AG08395 (cell line): ENCODE results near the gene PNRC2.
A peak's percentile ranks its signal among the peaks of the same experiment; 100 is the strongest.
"Not testable (repeated sequence)": the region's sequence is repeated elsewhere in the genome, so short reads cannot be mapped to it uniquely, and the experiment has no call there.

ENCODE experiments used
- DNase-seq: peaks from one replicate; pipeline ENCODE4 v3.0.0; 2012; ENCODE audit warnings: mixed read lengths, low spot score

The PNRC2 gene

DNA sequence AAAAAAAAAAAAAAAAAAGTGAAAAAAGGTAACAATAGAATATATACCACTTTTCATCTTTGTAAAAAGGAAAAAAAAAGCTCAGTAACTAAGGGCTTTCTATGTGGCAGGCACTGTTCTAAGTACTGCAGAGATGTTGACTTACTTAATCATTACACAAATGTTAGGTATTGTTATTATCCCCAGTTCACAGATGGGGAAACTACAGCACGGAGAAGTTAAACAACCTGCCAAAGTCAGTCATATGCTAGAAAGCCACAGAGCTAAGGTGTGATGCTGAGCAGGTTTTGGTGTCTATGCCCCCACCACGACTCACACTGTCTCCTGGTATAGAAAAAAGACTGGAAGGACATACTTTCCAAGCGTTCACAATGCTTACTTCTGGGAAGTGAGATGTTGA, 6.6 kb upstream of the PNRC2 start:
- no peak for DNase-seq

DNA sequence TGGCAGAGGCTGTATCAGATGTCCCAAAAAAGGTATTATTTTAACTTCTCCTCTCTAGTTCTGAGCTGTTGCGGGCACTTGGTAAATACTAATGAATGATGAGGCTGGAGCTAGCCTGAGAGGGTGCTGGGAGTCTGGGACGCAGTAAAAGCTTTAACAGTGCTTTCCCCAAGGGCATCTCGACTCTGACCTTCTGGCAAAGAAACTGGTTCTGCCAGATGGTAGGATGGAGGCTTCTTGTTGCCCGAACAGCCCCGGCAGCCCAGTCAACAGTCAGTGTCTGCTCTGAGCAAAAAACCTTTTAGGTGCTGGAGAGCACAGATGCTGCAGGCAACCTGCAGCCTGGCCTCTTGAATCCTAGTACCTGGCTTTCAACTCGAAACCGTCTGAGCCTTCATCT, 2.5 kb upstream of the PNRC2 start:
- no peak for DNase-seq

DNA sequence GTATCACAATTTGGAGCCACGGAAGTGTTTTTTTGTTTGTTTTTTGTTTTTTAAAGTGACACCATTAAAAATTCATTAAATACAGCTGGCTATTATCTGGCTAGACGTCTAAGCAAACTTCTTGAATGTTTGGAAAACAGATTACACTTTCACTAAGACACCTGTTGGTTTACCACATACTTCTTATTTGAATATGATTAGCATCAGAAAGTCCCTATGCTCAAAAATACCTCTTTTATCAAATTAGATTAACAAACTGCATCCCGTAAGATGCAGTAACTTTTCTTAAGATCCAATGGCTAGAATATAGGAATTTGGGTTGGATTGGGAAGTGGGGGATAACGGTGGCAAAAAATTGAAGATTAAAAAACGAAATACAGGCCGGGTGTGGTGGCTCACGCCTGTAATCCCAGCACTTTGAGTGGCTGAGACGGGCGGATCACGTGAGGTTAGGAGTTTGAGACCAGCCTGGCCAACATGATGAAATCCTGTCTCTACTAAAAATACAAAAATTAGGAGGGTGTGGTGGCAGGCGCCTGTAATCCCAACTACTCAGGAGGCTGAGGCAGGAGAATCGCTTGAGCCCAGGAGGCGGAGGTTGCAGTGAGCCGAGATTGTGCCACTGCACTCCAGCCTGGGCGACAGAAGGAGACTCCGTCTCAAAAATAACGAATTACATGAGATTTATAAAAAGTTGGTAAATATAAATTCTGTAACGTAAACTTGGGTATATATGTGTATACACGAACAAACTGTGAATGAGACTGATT, 1.4 kb upstream of the PNRC2 start:
- not testable (repeated sequence) for DNase-seq

DNA sequence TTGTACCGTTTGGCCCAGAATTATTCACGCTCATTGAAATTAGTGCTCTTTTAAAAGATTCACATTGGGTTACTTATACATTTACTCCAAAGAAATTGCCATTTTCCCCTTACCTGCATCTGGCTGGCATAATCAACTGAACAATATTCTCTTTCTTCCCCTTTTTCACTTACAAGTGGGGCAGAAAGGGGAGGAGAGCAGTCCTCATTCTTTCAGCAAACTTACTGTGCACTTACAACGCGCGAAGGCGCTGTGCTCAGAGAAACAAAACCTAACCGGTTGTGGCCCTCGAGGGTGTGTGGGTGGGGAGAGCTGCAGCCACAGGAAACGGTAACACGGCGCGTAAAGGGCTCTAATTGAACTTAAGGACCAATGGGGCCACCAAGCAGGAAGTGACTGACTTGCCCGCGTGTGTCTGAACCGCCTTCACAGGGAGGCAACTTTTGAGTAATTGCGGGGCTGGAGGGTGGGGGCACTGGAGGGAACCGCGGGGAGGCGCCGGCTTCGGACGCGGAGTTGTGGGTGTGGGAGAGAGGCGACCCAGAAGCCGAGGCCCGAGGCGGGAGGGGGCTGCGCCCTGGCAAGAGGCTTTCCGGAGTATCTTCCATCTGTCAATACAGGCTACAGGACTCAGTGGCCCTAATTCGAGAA, 693 bp upstream of the PNRC2 start:
- DNase-seq = peak; percentile 79

DNA sequence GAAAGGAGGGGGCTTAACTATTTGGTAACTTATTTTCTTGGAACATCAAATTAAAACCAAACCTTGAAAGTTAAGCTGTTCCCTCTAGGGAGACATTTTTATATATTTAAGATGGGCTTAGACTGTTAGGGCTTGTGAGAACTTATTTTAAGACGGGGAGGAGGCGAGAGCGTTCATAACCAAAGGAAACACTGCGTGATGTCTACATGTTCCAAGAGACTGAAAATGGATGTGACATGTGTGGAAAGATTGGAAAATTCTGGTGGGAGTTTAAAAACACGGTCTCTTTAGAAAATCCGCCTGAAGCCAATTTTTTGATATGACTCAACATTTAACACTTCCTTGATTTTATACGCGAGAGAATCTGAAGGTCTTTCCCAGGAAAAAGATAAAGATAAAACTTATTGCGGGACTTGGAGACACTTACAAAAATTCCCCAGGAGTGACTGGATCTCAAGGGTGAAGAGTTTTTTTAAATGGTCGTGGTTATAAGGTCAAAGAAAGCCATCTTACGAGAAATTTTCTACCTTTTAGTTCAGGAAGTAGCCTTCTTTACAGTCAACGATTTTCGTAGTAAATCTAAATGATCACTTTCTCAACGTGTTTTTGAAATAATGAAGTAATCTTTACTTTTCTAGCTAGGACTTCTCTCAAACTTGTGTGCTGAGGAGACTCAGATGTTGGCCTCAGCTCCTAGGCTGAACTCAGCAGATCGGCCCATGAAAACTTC, 828 bp downstream of the PNRC2 start:
- peak; percentile 10 for DNase-seq

DNA sequence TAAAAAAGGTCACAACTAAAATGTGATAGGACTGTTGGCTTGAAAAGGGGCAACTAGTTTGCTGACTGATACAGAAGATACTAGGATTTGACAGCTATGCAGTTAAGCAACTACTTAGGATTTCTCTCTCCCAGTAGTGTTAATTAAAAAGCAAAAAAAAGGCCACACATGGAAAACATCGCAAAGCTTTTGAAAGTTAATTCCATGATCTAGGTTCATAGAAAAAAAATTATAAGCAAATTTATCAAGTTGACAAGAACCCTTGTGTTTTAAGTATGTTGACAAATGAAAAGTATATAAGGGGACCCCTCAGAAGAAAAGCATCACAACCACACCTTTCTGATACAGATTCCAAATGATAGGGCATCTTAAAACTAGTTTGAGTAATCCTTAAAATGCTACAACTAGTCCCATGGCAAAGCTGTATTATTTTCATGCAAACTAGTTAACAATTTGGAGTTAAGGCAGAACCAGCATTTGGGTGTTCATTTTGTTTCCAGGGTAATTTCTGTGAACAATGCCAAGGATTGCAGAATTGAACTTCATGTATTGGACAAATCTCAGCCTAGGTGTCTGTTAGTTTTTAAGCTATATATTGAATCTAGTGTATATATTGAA, 4.1 kb downstream of the PNRC2 start:
- DNase-seq = no peak

DNA sequence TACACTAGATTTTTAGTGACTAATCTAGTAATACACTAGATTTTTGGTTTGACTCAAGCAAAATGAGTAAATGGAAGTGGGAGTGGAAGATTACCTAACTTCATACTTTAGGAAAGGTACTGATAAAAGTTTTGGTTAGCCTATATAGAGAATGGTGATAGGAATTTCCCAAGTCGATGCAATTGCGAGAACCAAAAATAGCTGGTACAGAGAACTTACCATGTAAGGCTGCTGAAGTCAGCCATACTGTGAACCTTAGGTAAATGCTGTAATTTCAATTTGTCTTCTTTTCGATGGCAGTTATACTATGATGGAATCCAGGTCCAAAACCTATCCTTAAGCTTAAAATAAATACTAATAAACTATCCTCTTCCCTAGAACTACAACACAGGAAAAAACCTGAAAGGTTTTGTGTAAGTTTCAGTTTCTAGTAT, 4.6 kb downstream of the PNRC2 start:
- no peak for DNase-seq

DNA sequence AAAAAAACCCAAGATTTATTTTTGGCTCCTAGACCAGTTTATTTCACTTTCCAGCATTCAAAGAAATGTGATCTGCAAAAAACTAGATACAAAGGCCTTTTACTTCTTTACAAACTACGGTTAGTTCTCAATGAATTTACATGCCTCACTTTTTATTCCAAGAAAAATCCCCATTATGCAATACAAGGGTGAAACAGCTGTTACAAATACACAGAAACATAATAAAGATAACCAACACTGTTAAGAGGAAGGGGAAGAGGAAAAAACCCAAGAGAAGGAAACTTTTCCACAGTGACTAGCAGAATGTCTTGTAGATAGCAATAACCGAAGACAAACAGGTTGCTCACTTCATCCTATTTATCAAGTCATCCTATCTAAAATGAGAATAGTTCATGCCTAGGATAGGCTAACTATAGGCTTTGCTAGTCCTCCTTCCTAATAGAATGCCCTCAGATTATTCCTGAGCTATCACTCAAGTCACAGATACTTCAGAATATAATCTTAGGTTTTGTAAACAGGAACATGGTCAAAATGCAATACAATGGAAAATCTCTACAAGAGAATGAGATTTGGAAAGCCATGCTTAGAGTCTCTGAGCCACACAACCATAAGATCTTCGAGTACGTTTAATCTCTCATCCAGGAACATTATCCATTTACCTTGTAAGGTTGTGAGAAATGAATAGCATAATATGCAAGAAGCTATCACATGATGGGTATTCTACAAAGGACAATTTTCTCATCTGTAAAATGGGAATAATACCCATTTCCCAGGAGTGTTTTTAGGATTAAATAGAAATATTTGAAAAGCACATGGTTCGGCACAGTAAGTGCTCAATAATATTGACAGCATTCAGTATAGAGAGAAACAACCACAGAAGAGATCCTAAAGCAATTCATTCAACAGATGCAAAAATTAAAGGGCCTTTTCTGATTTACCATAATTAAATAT, 5.4 kb downstream of the PNRC2 start:
- no peak for DNase-seq

DNA sequence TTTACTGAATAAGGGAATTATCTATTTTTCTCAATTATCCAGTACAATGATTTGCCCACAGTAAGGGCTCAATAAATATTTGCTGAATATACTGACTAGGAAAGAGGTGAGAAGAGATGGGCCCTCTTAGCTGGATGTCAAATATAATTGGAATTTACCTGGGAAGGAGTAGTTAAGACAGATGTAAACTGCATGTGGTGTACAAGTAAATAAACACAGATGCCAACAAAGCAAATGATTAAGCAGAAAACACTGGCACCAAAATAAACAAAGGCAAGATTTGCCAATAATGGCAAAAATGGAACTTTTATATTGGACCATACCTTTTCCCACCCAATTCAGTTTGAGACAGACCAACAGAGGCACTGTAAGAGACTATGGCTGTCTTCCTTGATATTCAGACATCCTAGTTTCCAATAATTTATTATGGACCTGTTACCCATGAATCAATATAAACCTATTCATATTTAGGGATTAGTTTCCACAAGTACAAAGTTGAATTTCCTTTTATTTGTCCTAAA, 7.4 kb downstream of the PNRC2 start:
- no peak for DNase-seq

DNA sequence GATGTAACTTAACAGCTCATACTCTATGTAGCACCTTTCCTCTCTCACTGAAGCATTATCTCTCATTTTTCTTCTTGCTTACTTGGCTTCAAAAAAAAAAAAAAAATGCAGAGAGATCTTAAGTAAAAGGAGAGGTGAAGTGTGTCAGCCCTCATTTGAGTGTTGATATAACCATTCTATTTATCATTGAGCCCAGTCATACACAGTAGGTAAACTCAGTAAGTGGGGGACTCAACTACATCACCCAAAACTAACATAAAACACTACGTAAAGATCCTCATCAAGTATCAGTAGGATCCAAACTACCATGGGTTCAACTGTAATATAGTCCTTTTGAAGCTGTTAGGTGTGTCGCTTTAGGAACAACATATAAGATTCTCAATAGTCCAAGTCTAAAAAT, 8.2 kb downstream of the PNRC2 start:
- no peak for DNase-seq

DNA sequence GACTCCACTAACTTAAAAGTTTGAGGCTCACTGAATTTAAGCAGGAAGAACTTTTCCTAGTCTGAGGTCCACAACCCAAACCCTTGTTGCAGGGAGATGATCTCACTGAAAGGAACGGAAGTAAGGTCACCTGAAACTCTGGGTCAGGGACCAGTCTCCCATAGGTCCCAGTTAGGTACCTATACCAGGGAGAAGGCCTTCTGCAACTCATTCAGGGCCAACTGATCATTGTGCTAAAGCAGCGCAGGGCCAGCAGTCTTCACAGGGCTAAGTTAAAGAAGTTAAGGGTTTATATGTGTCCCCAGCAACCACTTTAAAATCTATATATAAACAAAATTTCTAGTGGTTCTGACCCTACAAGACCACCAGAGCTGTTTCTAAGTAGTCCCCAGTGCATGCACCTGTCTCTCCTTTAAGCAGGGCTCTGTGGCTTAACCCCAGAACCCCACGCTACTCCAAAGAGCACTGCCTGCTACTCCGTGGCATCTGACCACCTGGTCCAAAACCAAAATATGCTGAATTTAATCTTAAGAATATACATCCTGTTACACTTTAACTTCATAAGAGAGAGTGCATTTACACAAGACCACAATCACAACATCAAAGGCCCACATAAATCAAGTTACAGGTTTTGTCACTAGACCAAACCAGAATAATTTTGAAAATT, 17.7 kb downstream of the PNRC2 start:
- DNase-seq = no peak

DNA sequence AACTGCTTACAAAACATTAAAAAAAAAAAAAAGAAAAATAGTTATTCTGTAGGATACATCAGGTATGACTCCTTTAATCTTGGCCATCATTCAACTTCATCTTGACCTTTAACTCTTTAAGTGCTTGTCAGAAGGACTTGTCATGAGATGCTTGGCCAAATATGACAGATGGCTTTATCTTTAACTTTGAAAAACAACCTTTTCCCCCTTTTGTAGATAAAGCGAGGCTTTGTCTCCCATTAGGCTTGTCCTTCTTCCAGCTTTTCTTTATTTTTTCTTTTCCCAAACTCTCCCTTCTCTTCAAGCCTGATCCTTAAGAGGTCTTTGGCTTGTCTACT, 18.2 kb downstream of the PNRC2 start:
- no peak for DNase-seq

DNA sequence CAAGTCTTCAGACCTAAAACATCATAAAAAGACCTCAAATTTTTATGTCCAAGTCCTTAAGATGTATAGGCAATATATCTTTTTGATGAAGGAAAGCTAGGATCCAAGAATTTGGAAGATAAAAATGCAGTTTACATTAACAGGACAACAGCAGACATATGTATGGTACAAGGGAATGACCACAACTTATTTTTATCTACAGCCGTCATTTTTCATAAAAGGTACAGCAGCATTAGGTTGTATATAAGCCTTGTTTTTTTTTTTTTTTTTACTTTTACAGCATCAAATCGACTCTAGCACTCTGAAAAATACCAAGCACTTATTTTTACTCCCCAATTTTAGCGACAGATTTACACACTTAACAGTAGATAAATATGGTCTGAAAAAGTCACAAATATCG, 19.2 kb downstream of the PNRC2 start:
- DNase-seq = no peak

DNA sequence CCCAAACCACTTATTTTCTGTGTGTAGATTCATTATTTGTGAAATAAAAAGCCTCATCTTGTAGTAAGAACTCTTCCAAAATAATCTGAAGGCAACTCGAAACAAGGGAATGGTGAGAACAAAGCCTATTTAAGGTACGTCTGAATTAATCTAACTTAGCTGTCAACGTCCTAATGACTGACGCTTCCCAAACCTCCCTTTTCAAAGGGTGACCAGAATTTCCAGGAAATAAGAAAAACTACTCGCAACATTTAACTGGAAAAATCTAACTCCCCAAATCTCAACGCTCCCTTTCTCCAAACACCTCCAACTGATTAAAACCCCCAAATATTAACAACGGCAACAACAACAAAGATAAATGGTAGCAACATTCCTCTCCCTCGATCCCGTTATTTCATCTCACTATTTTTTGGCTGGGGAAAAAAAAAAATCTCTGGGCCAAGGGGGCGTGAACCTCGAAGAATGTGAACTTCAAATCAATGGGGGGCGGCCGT, 19.8 kb downstream of the PNRC2 start:
- no peak for DNase-seq

DNA sequence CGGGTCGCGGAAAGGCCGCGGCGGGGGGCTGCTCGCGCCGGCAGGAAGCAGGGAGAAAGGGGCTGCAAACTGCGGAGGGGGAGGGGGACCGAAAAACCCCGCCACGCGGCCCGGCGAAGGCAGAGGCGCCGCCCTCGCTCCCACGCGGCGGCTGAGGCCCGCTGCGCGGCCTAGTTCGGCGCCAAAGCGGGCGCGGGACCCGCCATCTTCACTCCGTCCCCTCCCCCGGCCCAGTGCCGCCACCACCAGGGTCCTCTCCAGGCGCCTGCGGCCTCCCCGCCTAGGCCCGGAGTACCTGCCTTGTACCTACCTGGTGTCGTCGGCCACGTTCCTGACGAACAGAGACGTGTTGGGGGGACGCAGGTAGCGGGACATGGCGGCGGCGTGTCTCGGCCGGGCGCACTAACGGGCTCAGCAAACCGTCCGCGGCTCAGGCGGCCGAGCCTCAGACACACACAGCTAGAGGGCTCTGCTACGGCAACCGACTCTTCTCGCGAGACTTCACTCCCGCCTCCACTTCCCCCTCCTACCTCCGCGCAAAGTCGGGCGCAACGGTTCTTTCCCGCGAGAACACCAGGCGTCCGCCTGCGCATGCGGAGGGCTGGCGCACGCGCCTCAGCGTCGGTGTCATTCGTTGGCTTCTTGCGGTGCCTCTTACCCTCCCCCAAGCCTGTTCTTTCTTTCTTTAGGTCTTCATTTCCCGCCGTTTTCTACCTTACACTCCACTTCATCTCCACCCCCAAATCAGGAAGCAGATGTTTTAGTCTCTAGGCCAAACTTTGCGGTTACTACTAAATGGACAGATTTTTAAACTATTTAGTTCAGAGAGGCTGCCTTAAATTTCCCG, 20.5 kb downstream of the PNRC2 start, which contains the start of gene SRSF10:
Gene SRSF10, minus strand, starts transcription at position 447 of the 847 bp plus-strand sequence. Its CDS starts 72 bp downstream, at position 375.
- DNase-seq = peak; percentile 99

DNA sequence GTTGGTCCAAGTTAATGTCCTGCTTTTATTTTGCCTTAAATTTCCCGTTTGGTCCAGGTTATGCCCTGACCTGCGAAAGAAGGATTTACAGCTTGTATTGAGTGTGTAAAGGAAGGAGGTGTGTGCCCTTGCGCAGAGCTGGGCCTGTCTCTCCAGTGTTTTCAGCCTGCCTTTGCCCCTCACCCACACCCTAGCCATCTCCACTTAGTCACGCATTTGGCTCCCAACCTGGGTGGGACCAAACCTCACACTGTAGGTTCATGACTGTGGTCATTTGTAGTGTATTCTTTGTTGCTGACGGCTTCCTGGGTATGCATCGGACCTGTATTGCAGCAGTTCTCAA, 21.1 kb downstream of the PNRC2 start:
- DNase-seq = peak; percentile 5

DNA sequence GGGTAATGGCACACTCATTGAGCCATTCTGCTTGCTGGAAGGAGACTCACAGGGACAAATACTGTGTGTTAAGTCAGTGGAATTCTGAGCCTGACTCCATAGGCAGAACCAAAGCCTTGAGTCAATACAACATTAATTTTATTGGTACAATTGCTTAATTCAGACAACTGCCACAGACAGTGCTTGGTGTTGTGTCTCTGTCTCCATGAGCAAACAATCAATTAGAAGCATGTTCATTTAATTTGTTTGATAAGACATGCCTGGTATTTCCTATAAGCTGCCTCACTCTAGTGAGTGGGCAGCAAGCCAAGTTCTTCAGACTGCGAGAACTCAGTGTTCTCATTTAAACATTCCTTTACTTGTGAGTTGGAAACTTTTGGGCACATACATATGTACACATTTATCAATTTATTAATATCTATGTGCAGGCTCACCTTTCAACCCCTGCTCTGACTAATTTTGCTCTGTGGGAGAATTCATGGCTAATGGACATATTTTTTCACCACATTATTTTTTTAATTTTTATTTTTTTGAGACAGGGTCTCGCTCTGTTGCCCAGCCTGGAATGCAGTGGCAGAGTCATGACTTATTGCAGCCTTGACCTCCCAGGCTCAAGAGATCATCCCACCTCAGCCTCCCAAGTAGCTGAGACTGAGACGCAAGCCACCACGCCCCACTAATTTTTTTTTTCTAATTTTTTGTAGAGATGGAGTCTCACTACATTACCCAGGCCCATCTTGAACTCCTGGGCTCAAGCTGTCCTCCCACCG, 25.0 kb downstream of the PNRC2 start:
- no peak for DNase-seq

DNA sequence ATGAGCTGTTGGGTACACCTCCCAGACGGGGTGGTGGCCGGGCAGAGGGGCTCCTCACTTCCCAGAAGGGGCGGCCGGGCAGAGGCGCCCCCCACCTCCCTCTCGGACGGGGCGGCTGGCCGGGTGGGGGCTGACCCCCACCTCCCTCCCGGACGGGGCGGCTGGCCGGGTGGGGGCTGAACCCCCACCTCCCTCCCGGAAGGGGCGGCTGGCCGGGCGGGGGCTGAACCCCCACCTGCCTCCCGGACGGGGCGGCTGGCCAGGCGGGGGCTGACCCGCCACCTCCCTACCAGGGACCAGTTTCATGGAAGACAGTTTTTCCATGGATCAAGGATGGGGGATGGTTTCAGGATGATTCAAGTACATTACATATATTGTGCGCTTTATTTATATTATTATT, 27.4 kb downstream of the PNRC2 start:
- DNase-seq = not testable (repeated sequence)

DNA sequence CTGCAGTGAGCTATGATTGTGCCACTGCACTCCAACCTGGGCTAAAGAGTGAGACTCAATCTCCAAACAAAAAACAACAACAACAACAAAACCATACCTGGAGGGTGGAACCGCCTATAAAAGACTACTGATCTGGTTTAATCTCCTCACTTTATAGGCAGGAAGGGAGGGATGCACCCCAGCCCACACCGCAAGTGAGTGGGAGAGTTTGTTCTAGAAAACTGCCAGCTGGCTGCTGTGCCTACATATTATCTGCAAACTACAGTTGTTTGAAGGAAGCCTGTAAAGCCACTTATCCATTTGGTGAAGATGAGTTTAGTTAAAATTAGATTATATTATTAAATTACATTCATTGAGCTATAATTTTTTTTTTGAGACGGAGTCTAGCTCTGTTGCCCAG, 29.6 kb downstream of the PNRC2 start:
- no peak for DNase-seq
